ENCODE measurements around the gene MRM3.
"Not testable (repeated sequence)": the region's sequence is repeated elsewhere in the genome, so short reads cannot be mapped to it uniquely, and the experiment has no call there.

Gene MRM3

DNA sequence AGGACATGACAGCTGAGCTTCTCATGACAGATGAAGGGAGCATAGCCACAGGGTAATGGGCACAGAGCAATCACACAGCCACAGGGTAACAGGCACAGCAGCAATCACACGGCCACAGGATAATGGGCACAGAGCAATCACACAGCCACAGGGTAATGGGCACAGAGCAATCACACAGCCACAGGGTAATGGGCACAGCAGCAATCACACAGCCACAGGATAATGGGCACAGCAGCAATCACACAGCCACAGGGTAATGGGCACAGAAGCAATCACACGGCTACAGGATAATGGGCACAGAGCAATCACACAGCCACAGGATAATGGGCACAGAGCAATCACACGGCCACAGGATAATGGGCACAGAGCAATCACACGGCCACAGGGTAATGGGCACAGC is 33.5 kb upstream of the MRM3 start:
- Mint-ChIP-seq H3K36me3 (ENCODE audit: insufficient read depth) (peaks cover 25% of the 10 kb centered on the region), H3K4me1 (ENCODE audit: low read depth in 2 of 2) (peaks cover 40 to 43% of the 10 kb centered on the region in 2 donors)
- not testable (repeated sequence) for H3K27me3 Mint-ChIP-seq; DNase-seq; H3K4me3 Mint-ChIP-seq; ATAC-seq (replicated peaks); H3K9me3 Mint-ChIP-seq; H3K27ac Mint-ChIP-seq

DNA sequence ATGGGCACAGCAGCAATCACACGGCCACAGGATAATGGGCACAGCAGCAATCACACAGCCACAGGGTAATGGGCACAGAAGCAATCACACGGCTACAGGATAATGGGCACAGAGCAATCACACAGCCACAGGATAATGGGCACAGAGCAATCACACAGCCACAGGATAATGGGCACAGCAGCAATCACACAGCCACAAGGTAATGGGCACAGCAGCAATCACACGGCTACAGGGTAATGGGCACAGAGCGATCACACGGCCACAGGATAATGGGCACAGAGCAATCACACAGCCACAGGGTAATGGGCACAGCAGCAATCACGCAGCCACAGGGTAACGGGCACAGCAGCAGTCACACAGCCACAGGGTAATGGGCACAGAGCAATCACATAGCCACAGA is 32.8 kb upstream of the MRM3 start:
- H3K27me3 Mint-ChIP-seq; ATAC-seq (replicated peaks); H3K9me3 Mint-ChIP-seq; H3K4me3 Mint-ChIP-seq; DNase-seq; H3K27ac Mint-ChIP-seq: not testable (repeated sequence)
- Mint-ChIP-seq H3K4me1 (ENCODE audit: low read depth in 2 of 2) (peaks cover 40 to 43% of the 10 kb centered on the region in 2 donors), H3K36me3 (ENCODE audit: insufficient read depth) (peaks cover 25% of the 10 kb centered on the region)

DNA sequence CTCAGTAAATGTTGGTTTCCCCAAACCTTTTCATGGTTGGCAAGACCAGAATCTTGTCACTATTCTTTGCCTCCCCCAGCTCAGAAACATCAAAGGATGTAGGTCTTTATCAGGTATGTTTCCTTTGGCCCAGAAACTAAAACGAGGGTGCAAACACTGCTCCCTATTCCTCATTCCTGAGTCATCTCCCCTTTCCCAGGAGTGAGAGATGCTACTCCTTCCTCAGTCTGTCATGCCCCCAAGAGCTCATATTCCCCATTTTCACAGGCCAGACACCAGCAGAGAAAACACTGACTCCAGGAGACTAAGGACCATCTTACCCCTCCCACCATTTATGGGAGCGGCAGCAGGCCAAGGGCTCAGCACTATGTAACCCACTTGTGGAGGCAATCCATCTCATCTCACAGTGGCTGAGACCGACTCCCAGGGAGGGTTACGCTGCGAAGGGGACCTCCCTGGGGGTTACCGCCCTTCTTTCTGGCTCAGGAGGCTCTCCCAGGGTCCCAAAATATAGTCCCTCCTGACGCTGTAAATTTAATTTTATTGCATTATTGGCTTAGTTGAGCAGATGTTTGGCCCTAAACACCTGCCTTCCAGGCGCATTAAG is 31.6 kb upstream of the MRM3 start:
- ATAC-seq (replicated peaks), result no peak
- peak overlapping the region; percentile 57 to 94 for H3K27ac Mint-ChIP-seq
- peaks cover 40 to 43% of the 10 kb centered on the region in 2 donors for H3K4me1 Mint-ChIP-seq (ENCODE audit: low read depth in 2 of 2)
- peak overlapping the region; percentile 96 to 97 for H3K4me3 Mint-ChIP-seq
- H3K36me3 Mint-ChIP-seq (ENCODE audit: insufficient read depth), result peaks cover 14% of the 10 kb centered on the region
- DNase-seq, result no peak
- H3K27me3 Mint-ChIP-seq, result no peaks in the 10 kb centered on the region
- H3K9me3 Mint-ChIP-seq, result no peaks in the 10 kb centered on the region

DNA sequence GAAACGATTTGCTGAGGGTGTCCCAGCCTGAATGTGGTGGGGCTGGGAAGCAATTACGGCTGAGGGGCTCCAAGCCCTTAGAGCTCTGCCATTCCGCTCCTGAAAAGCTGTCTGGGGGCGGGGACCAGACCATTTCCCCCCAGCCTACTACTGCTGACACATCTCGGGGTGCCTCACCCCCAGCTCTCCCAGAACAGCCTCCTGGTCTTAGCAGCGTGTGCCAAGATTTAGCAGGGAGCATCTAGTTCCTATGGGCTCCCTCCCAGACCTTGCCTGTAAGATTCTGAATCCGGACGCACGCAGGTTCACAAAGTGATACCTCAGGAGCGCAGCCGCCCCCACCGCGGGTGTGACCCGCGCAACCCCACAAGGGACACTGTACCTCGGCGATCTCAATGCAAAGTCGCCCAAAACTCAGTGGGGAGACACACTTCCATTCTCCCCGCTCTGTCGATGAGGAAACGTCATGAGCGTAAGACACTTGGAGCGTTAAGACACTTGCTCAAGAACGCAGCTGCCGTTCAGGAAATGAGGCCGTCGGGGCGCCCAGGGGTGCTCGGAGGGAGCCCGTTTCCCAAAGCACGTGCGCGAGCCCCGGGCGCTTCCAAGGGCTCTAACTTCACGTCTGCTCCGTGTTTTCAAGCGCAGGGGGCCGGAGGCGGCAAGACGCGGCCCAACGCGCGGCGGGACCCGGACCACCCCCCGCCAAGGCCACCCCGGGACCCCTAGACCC is 30.7 kb upstream of the MRM3 start:
- ATAC-seq (replicated peaks), result peak; percentile 49
- DNase-seq, result peak; percentile 37 to 49 (median 45)
- peaks cover 15% of the 10 kb centered on the region for H3K36me3 Mint-ChIP-seq (ENCODE audit: insufficient read depth)
- no peaks in the 10 kb centered on the region for H3K9me3 Mint-ChIP-seq
- H3K27ac Mint-ChIP-seq, result peak overlapping the region; percentile 94 to 95
- H3K4me3 Mint-ChIP-seq, result peak overlapping the region; percentile 96 to 97
- no peaks in the 10 kb centered on the region for H3K27me3 Mint-ChIP-seq
- H3K4me1 Mint-ChIP-seq (ENCODE audit: low read depth in 2 of 2), result peaks cover 40 to 43% of the 10 kb centered on the region in 2 donors

DNA sequence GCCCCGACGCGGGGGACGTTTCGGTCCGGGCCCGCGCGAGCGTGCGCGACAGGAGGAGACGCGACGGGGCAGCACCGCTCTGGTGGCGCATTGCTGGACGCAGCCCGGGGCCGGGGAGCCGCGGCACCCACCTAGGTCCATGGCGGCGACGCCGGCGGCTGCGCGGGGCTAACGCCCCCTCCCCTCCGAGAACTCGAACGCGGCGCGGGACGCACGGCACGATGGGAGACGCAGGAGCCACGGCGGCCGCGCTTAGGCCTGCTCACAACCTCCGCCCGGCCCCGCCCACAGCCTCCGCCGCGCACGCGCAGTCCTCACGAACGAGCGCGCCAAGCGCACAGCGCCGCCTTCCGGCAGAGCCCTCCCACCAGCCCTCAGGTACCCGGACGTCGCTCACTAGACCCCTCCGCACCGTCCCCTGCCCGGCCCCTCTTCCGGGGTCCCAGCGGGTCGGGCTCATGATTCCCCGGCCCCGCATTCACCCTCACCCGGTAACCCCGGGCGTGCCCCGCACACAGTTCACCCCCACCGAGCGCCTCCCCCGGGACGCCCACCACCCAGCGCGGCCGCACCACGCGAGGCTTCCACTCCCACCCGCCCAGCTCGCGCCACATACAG is 30.0 kb upstream of the MRM3 start, which contains the start of gene GEMIN4:
TSS of gene GEMIN4 (minus strand) at position 263 of the 618 bp plus-strand sequence. CDS start at position 141, 122 bp downstream.
- no peaks in the 10 kb centered on the region for H3K27me3 Mint-ChIP-seq
- H3K4me3 Mint-ChIP-seq, result peak within 1 kb of the TSS; percentile 96 to 97
- H3K36me3 Mint-ChIP-seq (ENCODE audit: insufficient read depth), result peaks cover 22% of the 10 kb centered on the region
- H3K9me3 Mint-ChIP-seq, result no peaks in the 10 kb centered on the region
- ATAC-seq (replicated peaks) (peak; percentile 86), DNase-seq (peak; percentile 98 to 99 (median 99))
- H3K27ac Mint-ChIP-seq, result peak within 1 kb of the TSS; percentile 94 to 95
- H3K4me1 Mint-ChIP-seq (ENCODE audit: low read depth in 2 of 2), result peaks cover 38 to 43% of the 10 kb centered on the region in 2 donors

DNA sequence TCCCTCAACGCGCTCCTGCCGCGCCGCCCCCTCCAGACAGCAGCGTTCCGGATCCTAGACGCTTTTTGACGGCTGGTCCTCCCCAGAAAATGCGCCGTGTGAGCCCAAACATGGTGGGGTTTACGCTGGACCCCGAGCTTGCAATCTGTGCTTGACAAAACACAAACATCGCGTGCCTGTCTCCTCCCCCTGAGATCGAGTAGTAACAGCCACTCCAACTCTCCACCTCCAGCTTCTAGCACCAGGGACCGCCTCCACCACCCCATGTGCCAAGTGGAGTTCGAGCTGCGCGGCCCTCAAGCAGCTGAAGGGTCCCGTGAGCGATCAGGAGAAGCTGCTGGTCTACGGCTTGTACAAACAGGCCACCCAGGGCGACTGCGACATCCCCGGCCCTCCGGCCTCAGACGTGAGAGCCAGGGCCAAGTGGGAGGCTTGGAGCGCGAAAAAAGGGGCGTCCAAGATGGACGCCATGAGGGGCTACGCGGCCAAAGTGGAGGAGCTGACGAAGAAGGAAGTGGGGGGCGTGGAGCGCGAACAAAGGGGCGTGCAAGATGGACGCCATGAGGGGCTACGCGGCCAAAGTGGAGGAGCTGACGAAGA is 29.4 kb upstream of the MRM3 start:
- no peaks in the 10 kb centered on the region for H3K27me3 Mint-ChIP-seq
- DNase-seq, result no peak
- peaks cover 25% of the 10 kb centered on the region for H3K36me3 Mint-ChIP-seq (ENCODE audit: insufficient read depth)
- ATAC-seq (replicated peaks), result peak; percentile 9
- peak overlapping the region; percentile 96 to 97 for H3K4me3 Mint-ChIP-seq
- peaks cover 38 to 43% of the 10 kb centered on the region in 2 donors for H3K4me1 Mint-ChIP-seq (ENCODE audit: low read depth in 2 of 2)
- H3K9me3 Mint-ChIP-seq, result no peaks in the 10 kb centered on the region
- peak overlapping the region; percentile 90 to 94 for H3K27ac Mint-ChIP-seq

DNA sequence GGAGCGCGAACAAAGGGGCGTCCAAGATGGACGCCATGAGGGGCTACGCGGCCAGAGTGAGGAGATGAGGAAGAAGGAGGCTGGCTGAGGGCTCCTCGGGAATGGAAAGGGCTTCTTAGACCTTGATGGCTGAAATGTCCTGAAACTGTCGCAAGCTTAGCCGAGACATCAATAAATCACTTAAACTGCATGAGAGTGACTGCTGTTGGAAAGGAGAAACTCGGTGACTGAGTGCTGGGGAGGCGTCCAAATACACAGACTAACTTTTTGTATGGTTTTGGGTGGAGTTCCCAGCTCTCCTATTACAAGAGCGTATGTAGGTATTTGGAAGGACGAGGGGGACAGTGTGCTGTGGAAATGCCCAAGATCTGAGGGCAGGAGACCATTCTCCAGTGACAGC is 28.7 kb upstream of the MRM3 start:
- peak overlapping the region; percentile 51 to 55 for H3K4me3 Mint-ChIP-seq
- no peaks in the 10 kb centered on the region for H3K27me3 Mint-ChIP-seq
- DNase-seq (no peak), ATAC-seq (replicated peaks) (no peak)
- peaks cover 29% of the 10 kb centered on the region for H3K36me3 Mint-ChIP-seq (ENCODE audit: insufficient read depth)
- H3K9me3 Mint-ChIP-seq, result no peaks in the 10 kb centered on the region
- peaks cover 31 to 37% of the 10 kb centered on the region in 2 donors for H3K4me1 Mint-ChIP-seq (ENCODE audit: low read depth in 2 of 2)
- peak overlapping the region; percentile 19 to 44 for H3K27ac Mint-ChIP-seq

DNA sequence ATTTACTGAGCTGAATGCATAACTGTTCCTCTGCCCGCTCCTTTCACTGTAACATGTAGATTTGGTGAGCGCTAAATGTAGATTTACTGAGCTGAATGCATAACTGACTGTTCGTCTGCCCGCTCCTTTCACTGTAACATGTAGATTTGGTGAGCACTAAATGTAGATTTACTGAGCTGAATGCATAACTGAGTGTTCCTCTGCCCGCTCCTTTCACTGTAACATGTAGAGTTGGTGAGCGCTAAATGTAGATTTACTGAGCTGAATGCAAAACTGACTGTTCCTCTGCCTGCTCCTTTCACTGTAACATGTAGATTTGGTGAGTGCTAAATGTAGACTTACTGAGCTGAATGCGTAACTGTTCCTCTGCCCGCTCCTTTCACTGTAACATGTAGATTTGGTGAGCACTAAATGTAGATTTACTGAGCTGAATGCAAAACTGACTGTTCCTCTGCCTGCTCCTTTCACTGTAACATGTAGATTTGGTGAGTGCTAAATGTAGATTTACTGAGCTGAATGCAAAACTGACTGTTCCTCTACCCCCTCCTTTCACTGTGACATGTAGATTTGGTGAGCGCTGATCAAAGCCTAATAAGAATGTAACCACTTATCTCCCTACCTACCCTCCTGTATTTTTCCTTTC is 26.7 kb upstream of the MRM3 start:
- H3K36me3 Mint-ChIP-seq (ENCODE audit: insufficient read depth), result peaks cover 48% of the 10 kb centered on the region
- not testable (repeated sequence) for H3K9me3 Mint-ChIP-seq; H3K27me3 Mint-ChIP-seq; DNase-seq; H3K4me3 Mint-ChIP-seq; H3K27ac Mint-ChIP-seq; ATAC-seq (replicated peaks)
- H3K4me1 Mint-ChIP-seq (ENCODE audit: low read depth in 2 of 2), result peaks cover 19 to 21% of the 10 kb centered on the region in 2 donors

DNA sequence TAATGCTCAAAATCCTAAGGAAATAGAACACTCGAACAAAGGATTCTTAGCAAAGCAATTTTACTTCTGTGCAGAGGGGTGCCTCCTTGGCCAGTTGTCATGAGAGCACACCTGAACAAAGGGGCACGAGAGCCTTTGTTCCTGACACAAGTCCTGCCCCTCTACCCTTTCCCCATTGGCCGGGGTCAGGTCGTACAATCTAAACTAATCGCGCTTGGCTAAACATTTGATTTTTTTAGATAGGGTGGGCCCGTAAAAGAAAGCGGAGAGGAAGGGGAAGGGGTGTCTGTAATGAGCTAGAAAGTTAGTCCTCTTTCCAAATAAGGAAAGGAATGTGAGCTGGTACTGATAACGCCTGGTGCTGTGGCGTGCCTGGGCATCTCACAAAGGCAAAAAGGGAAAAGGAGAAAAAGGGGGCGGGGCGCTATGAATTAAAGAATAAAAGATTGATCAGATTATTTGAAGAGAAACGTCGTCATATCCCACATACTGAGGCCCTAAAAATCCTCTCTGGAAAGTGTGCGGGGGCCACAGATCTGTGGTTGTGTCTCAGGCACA is 26.1 kb upstream of the MRM3 start:
- H3K36me3 Mint-ChIP-seq (ENCODE audit: insufficient read depth), result peaks cover 51% of the 10 kb centered on the region
- H3K4me1 Mint-ChIP-seq (ENCODE audit: low read depth in 2 of 2), result peaks cover 12 to 15% of the 10 kb centered on the region in 2 donors
- H3K27ac Mint-ChIP-seq; H3K9me3 Mint-ChIP-seq; DNase-seq; H3K4me3 Mint-ChIP-seq; H3K27me3 Mint-ChIP-seq; ATAC-seq (replicated peaks): not testable (repeated sequence)

DNA sequence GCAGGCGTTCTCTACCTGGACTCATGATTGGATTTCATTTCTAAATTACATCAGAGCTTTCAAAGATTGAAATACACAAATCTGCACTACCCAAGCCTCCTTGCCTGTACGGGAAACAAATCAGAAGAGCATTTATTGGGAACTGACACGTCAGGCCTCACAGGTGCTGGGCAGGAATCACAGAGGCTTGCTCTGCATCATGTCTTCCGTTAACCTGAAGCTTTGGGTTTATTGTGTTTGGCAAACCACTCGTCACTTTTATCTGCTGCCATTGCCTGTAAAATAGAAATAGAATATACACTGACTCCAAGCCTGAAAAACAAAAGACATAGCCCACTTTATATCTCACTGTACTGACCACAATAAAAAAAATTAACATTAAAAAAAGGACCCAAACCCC is 22.2 kb upstream of the MRM3 start:
- H3K36me3 Mint-ChIP-seq (ENCODE audit: insufficient read depth), result peaks cover 73% of the 10 kb centered on the region
- no peaks in the 10 kb centered on the region for H3K9me3 Mint-ChIP-seq
- H3K4me3 Mint-ChIP-seq, result no peak overlapping the region
- ATAC-seq (replicated peaks) (no peak), DNase-seq (no peak)
- H3K27ac Mint-ChIP-seq, result no peak overlapping the region
- H3K27me3 Mint-ChIP-seq, result no peaks in the 10 kb centered on the region
- H3K4me1 Mint-ChIP-seq (ENCODE audit: low read depth in 2 of 2), result no peaks in the 10 kb centered on the region

DNA sequence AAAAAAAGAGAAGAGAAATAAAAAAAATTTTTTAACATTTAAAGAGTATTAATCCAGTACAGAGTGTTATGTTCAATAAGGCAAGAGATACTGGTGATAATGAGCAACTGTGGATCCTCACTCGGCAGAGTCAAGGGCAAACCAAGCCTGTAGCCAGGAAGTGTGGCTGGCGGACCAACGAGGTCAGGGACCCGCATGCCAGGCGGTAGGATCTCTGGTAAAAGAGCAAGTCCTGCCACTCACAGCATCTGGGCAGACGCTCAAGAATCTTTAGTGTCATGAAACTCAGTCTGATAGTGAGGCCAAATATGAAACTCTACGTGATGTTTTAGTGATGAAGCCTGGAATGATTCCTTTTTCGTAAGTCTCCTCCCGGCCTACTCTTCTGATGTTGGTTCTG is 21.8 kb upstream of the MRM3 start:
- Mint-ChIP-seq H3K27me3 (no peaks in the 10 kb centered on the region), H3K4me3 (no peak overlapping the region), H3K4me1 (ENCODE audit: low read depth in 2 of 2) (no peaks in the 10 kb centered on the region), H3K36me3 (ENCODE audit: insufficient read depth) (peaks cover 76% of the 10 kb centered on the region), H3K9me3 (no peaks in the 10 kb centered on the region), H3K27ac (no peak overlapping the region)
- DNase-seq, result no peak
- ATAC-seq (replicated peaks), result no peak

DNA sequence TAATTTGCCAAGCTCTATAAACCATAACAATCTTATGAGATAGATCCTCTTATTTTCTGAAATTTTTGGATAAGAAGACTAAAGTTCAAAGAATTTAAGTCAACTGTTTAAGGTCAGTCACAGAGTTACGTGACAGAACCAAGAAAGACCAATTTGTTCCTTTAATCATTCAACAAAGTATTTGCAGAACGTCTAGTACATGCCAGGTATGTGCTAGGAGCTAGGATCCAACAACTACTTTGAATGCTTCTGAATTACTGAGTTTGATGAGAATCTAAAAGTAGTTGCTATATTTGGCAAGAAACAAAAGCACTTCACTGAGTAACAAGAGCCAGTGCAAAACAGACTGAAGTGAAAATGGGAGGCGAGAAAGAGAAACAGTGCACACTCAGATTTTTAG is 15.1 kb upstream of the MRM3 start:
- Mint-ChIP-seq H3K27me3 (no peaks in the 10 kb centered on the region), H3K4me1 (ENCODE audit: low read depth in 2 of 2) (no peaks in the 10 kb centered on the region), H3K4me3 (no peak overlapping the region), H3K9me3 (no peaks in the 10 kb centered on the region), H3K27ac (peak overlapping the region in 1 of 2 donors; percentile 36), H3K36me3 (ENCODE audit: insufficient read depth) (peaks cover 84% of the 10 kb centered on the region)
- ATAC-seq (replicated peaks) (no peak), DNase-seq (no peak)

DNA sequence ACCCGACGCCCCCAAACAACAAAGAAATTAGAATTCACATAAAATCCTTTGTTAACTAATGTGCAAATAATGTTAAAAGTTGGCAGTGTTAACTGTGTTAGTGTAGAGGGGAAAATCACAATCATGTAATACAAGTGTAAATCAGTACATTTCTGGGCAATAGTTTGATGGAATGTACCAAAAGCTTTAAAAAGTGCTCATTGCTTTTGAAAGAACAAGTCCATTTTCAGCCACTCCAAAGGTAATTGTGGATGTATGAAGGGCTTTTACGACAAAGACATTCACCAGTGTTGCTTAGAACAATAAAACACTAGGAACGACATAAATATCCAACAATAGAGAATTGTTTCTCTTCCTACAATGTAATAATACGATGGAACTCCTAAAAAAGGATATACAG is 9.1 kb upstream of the MRM3 start:
- peaks cover 7 to 9% of the 10 kb centered on the region in 2 donors for H3K4me1 Mint-ChIP-seq (ENCODE audit: low read depth in 2 of 2)
- no peak overlapping the region for H3K4me3 Mint-ChIP-seq
- no peak overlapping the region for H3K27ac Mint-ChIP-seq
- DNase-seq (no peak), ATAC-seq (replicated peaks) (no peak)
- H3K27me3 Mint-ChIP-seq, result no peaks in the 10 kb centered on the region
- H3K36me3 Mint-ChIP-seq (ENCODE audit: insufficient read depth), result peaks cover 86% of the 10 kb centered on the region
- no peaks in the 10 kb centered on the region for H3K9me3 Mint-ChIP-seq

Measured in effector memory CD8-positive, alpha-beta T cell (primary cell).